Breast epithelium (tissue), 3 donors: Measurements from ENCODE around the gene SLC6A12.

Source experiments
- POLR2A ChIP-seq: fragments of 450-650 bp; IDR thresholded peaks from one replicate; pipeline ENCODE4 v1.6.1; 2016; ENCODE audit warnings: antibody characterized with exemption, mild to moderate bottlenecking, moderate library complexity
- POLR2AphosphoS5 ChIP-seq, 3 donors: sonication (generic); formaldehyde crosslinking; IDR thresholded peaks; one replicate each; pipeline ENCODE4 v1.6.1; 2017; ENCODE audit warnings: antibody characterized with exemption in 3 of 3
- TF ChIP-seq, protein P1 (sequence below), 3 donors: fragments of 450-650 bp; IDR thresholded peaks; one replicate each; pipeline ENCODE4 v1.5.1; 2016 to 2017; ENCODE audit warnings: antibody characterized with exemption in 3 of 3, mild to moderate bottlenecking in 3 of 3, moderate library complexity in 3 of 3

DNA sequence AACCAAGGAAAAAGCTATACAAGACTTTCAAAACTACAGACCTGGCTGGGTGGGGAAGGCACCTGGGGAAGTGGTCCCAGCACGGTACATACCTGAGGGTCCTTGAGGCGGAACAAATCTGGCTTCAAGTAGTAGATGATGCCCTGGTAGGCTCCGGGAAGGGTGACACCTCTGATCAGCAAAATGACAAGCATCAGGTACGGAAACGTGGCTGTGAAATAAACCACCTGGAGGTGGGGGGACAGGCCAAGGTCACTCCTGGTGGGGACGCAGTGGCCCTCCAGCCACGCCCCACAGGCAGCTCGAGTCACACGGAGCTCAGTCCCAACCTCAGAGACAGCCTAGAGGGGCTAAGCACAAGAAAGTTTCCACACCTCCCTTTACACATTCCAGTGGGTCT, 15.3 kb downstream of the SLC6A12 start:
- TF ChIP-seq, protein P1, sequence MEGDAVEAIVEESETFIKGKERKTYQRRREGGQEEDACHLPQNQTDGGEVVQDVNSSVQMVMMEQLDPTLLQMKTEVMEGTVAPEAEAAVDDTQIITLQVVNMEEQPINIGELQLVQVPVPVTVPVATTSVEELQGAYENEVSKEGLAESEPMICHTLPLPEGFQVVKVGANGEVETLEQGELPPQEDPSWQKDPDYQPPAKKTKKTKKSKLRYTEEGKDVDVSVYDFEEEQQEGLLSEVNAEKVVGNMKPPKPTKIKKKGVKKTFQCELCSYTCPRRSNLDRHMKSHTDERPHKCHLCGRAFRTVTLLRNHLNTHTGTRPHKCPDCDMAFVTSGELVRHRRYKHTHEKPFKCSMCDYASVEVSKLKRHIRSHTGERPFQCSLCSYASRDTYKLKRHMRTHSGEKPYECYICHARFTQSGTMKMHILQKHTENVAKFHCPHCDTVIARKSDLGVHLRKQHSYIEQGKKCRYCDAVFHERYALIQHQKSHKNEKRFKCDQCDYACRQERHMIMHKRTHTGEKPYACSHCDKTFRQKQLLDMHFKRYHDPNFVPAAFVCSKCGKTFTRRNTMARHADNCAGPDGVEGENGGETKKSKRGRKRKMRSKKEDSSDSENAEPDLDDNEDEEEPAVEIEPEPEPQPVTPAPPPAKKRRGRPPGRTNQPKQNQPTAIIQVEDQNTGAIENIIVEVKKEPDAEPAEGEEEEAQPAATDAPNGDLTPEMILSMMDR (IDR thresholded peaks at IDR 0.05), result no peak
- no peak for TF ChIP-seq POLR2AphosphoS5 (IDR thresholded peaks at IDR 0.05)
- no peak for TF ChIP-seq POLR2A
